NCI-H460 (cell line): Measurements from ENCODE around the gene SLC43A2. TPM values are rescaled to one million over a fixed set of nuclear protein-coding genes. Genes with fewer than 3 reads are reported as not detected.

Experiments used
- DNase-seq: peaks from one replicate; pipeline ENCODE4 v3.0.0-alpha.2; 2016; ENCODE audit warnings: low read depth; ENCODE audit errors: extremely low read depth
- total RNA-seq: library from RNA; depleted of rRNA; stranded (reverse); fragments of >200 nt; shearing (Covaris generic); gene quantifications from 2 replicates; pipeline ENCODE4 v1.2.3, GENCODE V29; 2014

The SLC43A2 gene
- total RNA-seq, 1 experiment from 2014 or later = 1.3 TPM

DNA sequence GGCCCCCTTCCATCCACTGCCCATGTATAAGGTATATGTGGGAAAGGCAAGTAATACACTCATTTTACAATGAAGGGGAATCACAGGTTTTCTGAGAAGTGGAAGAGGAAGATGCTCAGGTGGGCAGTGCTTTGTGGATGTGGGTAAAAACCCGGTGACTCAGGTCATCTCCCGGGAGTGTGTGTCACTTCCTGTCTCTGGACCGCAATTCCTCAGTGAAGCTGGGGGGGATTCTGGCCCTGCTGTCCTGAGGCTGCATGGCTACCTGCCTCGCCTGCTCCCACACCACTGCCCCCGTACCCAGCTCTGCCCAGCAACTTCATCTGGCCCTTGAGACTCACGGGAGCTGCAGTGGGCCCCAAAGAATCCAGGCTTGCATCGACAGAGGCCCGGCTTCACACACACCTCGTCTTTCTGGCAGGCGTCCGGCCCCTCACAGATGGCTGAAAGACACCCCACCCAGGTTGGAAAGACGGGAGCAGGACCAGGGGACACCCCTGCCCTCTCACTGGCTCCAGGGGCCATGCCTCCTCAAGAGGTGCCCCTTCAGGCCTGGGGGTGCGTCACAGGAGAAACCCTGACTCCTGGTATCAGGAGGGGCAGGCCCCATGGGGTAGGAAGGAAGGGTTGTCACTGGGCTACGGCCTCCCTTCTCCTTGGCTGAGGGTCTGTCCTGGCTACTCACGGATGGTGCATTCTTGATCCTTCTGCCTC, 16.0 kb upstream of the SLC43A2 start:
- no peak for DNase-seq

DNA sequence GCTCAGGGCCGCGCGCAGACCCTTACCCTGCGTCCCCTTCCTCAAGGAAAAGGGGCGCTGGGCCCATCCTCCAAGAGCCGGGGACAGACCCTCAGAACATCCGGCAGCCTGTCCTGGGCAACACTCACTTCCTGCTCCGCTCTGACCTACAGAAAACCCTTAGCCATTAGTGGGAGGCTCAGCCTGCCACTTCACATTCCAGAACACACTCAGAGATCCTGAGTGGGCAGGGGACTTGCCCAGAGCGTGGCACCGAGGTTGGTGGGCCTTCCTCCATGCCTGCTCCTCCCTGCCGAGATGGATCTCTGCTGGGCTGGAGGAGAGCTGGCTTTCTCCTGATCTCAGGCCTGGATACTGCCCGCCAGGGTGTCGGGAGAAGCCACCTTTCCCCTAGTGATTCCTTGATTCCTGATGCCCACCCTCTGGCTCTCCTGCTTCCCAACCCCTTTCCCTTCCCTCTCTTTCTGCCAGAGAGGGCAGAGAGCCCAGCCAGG, 15.4 kb upstream of the SLC43A2 start:
- no peak for DNase-seq

DNA sequence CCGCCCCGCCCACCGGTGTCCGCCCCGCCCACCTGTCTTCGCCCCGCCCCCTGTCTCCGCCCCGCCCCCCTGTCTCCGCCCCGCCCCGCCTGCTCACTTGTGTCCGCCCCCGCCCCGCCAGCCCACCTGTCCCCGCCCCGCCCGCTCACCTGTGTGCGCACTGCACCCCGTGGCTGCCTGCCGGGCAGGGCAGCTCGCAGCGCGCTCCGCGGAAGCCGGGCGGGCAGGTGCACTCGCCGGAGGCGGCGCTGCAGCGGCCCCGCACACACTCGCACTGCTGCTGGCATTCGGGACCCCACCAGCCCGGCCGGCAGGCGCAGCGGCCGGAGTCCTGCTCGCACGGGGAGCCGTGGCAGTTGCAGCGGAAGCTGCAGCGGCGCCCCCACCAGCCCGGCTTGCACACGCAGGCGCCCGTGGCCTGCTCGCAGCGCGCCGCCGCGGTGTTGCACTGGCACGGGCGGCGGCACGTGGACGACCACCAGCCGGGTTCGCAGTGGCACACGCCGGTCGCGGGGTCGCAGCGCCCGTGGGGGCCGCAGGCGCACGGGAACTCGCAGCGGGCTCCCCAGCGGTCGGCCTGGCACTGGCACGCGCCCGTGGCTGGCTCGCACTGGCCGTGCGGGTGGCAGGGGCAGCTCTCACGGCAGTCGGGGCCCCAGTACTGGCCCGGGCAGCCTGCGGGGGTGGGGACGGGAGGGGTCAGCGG, 14.8 kb upstream of the SLC43A2 start:
- no peak for DNase-seq

DNA sequence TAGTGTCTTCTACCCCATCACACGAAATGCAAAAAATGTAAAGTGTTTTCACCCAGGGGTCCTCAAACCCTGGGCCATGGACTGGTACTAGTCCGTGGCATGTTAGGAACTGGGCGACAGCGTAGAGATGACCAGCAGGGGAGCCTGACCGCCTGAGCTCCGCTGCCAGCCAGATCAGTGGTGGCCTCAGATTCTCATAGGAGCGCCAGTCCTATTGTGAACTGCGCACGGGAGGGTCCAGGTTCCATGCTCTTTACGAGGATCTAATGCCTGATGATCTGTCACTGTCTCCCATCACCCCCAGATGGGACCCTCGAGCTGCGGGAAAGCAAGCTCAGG, 12.4 kb upstream of the SLC43A2 start:
- no peak for DNase-seq

DNA sequence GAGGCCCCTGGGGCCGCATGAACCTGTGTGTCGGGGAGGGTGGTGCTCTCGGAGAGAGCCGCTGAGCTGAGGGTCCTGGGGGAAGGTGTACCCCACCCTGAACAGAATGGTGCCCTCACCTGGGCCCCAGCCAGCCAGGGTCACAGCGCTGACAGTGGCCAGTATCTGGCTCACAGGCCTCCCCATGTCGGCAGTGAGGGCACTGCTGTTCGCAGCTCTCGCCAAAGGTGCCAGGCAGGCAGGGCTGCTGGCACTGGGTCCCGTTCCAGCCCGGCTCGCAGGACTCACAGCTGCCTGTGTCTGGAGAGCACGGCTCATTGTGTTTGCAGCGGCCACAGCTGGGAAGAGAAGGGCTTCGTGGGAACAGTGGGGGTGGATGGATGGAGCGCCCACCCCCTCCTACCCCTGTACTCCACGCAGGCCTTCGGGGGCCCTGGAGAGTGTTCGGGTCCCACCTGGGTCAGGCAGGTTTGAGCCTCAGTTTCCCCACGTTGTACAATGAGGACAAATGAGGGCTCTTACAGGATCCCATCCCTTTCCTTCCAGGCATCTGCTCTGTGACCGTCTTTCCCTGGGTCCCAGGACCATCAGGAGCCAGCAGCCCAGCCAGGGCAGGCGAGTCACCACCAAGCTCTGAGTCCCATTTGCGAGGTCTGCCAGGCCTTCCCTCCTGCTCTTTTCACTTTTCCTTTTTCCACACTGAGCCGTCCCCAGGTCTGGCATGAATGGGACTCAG, 11.9 kb upstream of the SLC43A2 start:
- no peak for DNase-seq

DNA sequence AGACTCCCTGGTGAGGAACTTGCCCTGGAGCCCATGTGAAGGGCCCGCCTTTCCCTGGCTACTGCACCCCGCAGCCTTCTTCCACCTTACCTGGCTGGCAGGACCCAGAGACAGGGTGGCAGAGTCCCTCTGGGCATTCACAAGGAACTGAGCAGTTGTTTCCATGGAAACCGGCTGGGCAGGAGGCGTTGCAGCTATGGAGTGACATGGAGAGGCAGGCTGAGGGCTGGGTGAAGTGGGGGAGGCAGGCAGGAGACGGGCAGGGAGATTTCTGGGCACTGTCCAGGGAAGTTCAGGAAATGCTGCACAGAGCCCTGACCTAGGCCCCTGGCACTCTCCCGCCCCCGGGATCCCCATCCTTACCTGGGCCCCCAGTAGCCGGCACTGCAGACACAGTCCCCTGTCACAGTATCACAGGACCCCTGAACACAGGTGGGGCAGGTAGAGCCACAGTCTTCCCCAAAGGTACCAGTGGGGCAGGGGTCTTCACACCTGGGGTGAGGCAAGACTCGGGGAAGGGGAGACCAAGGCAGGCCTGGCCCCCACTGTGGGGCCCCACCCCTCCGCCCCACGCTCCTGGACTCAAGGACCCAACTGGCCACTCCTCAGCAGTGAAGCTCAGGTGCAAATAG, 11.0 kb upstream of the SLC43A2 start:
- DNase-seq = no peak

DNA sequence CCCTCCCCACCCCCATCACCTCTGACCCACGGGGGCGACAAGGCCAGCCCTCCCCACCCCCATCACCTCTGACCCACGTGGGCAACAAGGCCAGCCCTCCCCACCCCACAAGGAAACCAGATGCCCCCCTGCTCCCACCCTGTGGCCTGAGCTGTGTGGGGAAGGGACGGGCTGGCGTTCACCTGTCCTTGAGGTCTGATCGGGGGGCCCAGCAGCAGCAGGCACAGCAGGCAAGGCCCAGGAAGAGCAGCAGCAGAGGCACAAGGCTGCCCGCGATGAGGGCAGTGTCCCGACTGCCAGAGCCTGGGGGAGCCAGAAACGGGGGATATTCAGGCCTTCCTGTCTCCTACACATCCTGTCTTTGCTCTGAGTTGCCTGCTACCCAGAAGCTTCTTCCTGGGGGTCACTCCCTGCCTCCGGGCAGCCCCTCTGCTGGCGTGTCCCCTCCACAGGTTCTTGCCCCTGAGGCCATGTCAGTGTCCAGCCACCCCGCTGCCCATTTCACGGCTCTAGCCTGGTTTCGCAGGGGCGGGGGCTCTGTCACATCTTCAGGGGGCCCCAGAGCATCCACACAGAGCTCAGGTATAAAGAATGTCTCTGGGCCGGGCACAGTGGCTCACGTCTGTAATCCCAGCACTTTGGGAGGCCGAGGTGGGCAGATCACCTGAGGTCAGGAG, 10.1 kb upstream of the SLC43A2 start:
- DNase-seq = no peak

DNA sequence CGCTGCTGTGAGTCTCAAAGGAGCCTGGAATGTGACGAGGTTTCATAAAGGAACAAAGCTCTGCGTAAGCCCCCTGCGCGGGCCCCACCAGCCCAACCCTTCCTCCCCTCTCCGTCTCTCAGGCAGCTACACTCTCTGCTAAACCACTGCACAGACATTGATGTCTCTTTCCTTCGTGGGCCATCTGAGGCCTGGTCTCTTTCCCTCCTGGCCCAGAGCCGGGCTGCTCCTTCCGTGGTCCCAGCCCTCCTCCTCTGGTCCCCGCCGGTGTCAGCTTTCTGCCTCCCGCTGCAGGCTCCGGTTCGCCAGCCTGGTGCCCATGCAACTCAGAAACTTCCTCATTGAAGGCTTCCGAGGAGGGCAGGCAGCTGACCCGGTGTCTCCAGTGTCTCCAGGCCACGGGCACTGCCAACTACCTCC, 9.5 kb upstream of the SLC43A2 start:
- DNase-seq = no peak

DNA sequence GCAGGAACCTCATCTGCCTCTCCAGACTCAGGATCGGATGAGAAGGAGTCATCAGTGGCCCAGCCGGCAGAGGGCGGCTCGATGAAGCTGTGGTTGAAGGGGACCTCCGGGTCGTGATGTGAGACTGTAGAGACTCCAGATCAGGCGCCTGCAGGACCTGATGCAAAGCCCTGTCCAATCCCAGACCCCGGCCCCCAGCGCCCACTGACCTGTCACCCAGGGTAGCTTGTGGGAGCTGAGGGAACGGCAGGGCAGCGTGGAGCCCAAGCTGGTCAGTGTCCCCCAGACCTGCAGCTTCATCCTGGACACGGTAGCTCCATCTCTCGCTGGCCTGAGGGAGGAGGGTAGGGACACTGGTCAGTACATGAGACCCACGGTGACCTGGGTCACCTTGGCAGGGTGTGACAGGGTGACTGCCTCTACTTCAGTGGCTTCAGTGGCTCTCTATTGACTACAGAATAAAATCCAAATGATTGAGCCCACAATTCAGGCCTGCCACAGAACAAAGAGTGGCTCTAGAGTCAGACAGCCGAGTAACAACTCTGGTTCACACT, 8.2 kb upstream of the SLC43A2 start:
- DNase-seq = no peak

DNA sequence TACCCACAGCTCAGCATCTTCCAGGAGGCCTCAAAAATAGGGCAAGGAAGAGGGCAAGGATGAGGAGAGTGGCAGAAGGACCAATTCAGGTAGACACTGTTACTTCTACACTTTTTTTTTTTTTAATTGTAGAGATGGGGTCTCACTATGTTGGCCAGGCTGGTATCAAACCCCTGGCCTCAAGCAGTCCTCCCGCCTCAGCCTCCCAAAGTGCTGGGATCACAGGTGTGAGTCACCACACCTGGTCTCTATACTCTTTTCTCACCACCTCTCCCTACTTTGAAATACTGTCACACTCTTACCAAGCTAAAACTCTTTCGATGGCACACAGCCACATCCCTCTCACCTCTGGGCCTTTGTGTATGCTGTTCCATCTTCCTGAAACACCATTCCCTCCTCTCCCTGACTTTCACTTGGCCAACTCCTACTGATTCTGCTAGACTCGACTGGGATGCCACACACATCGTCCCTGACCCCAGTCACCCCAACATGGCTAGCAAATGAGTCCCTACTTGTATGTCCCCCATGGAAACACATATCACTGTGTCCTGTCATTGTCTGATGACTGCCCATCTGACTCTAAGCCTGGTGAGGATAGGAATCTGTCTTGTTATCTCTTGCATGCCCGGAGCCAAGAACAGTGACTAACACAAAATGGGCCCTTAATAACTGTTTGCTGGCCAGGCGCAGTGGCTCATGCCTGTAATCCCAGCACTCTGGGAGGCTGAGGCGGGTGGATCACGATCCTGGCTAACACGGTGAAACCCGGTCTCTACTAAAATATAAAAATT, 7.2 kb upstream of the SLC43A2 start:
- DNase-seq = no peak

DNA sequence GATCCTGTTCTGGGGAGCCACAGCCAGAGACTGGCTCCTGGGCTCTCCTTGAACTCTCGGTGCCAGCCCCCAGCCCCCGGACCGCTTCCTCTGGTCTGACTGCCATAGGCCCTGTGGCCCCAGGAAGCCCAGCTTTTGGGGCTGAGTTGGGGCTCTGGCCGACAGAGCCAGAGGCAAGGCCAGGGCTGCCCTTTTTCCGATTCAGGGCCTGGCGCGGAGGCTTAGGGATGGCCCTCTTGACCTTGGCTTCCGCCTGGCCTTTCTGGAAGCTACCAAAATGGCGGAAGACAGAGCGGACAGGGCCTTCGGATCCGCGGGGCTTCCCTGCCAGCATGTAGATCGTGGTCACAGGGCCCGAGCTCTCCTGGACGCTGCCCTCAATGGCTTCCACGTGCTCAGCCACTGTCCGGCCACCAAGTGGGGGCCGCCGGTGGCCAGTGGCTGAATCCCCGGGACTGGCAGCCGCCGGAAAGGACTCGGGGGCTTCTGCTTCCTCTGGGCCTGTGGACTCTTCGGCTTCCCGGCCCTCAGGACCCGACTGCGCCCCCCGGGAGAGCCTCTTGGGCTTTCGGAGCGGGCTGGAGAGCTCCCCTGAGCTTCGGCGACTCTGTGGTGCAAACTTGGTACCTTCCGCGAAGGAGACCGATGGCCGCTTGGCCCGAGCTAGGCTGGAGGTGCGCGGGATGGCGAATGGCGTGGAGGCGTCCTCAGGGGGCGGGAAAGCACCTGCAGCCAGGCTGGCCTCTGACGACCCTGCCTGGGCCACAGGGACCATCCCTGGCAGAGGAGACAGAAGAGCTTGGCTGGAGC, 6.4 kb upstream of the SLC43A2 start:
- DNase-seq = no peak

DNA sequence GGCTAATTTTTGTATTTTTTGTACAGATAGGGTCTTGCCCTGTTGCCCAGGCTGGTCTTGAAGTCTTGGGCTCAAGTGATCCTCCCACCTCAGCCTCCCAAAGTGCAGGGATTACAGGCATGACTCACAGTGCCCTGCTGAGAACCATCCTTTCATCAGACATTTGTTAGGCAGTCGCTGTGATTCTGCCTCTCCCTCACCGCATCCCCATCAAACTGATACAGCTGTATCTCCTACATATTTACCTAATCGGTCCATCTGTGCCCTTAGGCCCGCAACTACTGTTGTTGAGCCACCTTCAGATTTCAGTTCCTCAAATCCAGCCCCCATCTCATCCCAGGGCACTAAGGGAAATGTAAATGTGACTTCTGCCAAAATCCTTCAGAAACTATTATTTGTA, 2.0 kb upstream of the SLC43A2 start:
- DNase-seq = no peak

DNA sequence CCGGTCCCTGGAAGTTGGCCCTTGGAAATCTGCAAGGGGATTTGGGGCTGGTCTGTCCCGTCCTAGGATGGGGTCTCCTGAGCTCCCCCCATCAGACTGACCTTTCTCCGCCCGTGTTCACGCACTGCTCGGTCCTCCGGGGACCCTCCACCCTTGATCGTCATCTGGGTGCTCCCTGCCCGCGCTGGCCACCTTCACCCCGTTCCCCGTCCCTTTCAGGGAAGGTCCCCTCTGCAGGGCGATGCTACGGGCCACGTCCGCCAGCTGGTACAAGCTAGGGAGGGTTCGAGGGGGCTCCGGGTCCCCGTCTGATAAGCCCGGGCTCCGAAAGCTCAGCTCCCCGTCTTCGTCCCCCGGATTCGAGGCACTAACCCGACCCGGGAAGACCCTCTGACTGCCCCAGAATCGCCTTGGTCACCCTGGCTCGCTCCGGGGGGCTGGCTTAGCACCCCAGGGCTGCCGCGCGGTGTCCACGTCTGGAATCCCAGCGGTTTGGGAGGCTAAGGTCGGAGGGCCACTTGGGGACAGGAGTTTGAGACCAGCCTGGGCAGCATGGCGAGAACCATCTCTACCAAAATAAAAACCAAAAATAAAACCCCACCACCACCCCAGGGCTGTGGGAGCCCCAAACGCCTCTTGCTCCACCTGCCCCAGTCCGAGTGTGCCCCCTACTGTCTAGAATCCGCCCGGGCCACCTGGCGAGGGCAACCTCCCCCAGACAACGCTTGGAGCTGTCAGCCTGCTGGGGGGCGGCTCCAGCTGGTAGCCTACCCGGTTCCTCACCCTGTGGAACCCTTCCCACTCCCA, 1.1 kb upstream of the SLC43A2 start:
- DNase-seq = peak; percentile 24

DNA sequence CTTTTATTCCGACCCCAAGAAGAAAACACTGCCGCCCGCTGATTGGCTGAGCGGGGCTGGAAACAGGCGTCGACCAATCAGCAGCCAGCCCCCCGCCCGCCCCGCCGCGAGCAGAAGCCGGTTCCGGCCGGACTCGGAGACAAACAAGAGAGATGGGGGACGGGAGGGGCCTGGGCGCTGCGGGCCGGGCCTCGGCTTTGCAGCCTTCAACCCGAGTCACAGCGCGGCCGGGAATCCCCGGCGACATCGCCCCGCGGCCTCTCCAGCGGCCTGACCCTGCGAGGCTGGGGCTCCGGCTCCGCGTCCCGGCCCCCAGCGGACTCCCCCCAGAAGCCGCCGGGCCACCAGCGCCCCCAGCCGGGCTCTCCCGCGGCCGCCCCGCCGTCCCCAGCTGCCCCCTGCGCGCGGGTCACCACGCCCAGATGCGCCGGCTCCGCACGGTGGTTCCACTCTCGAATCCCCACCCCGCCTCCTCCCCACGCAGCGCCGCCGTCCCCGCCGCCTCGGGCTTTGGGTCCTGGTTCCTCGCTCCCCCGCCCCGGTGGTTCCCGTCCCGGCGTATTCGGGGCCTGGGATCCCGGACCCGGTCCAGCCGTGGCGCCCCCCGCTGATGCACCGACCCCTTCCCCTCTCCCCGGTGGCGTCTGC, 346 bp upstream of the SLC43A2 start:
- peak; percentile 88 for DNase-seq

DNA sequence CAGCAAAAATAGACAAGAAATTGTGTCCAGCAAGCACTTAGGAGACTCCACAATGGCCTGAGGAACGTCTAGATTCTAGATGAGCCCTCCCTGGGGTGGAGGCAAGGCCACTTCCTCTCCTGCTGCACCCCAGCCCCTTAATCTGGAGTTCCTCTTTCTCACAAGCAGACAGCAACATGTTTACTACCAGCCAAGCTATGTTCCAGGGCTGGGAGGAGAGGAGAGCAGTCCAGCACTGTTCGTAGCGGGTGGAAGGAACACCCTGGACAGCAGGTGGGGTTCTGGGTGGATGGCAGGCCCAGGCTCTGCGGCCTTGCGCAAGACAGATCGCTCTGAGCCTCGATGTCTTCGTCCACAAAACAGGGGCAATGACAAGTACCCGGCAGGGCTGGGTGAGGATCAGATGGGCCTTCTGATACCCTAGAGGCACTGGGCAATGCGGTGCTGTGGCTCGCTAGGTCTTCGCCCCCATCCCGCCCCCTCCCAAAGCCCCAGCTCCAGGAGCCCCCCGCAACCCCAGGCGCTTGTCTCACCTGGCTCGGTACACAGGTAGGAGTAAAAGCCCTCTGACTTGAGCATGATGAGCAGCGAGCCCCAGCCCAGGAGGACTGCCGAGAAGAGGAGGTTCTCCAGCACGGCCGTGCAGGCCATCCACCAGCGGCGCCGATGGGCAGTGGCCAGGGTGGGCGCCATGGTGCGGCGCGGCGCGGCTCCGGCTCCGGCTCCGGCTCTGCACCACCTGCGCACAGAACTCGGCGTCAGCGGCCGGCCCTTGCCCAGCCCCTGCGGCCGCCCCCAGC, 1.3 kb downstream of the SLC43A2 start:
- DNase-seq = no peak

DNA sequence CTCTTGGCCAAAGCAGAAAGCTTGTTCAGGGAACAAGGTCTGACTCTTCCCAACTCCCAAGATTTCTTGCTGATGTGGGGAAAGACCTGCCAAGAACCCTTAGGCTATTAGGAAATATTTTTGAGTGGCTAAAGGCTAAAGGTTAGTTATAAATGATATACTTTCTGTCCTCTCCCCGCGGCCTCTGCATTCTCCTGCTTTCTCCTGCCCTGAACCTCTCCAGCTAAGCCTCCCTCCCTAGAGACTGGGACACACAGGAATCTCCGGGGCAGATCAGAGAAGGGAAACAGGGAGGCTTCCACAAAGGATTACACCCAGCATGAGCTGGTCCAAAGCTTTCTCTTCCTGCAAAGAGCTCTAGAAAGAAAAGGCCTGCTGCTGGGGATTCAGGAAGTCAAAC, 2.3 kb downstream of the SLC43A2 start:
- no peak for DNase-seq

DNA sequence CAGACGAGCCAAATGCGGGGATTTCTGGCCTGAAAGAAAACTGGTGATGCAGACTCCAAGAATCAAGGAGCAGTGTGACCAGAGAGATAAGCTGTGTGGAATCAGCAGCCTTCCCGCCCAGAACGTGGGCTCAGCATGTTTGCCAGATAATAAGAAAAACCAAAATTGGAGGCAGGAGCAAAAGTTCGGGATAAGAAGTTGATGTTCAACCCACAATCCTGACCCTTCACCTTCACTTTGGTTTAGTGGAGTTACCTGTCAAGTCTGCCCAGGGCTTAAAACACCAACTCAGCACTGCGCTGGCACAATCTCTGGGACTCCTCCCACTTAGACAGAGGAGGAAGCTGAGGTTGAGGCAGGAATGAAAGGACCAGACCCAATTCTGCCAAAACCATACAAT, 3.1 kb downstream of the SLC43A2 start:
- DNase-seq = no peak
